Measurements from ENCODE around the gene SLC17A4.

SLC17A4 gene

DNA sequence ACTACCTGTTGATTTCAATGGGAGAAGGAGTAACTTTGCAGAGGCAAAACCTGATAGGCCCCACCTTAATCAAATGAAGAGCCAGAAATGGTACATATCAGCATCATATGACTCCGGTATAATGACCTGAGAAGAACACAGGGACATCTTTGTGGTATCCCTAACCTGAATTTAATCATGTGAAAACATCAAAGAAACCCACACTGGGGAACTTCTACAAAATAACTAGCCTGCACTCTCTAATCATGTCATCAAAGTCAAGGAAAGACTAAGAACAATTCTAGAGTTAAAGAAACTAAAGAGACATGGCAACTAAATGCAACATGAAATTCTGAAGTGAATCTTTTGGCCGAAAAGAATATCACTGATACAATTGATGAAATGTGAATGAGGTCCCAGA is 34.9 kb downstream of the SLC17A4 start:
- TF ChIP-seq, protein P1, sequence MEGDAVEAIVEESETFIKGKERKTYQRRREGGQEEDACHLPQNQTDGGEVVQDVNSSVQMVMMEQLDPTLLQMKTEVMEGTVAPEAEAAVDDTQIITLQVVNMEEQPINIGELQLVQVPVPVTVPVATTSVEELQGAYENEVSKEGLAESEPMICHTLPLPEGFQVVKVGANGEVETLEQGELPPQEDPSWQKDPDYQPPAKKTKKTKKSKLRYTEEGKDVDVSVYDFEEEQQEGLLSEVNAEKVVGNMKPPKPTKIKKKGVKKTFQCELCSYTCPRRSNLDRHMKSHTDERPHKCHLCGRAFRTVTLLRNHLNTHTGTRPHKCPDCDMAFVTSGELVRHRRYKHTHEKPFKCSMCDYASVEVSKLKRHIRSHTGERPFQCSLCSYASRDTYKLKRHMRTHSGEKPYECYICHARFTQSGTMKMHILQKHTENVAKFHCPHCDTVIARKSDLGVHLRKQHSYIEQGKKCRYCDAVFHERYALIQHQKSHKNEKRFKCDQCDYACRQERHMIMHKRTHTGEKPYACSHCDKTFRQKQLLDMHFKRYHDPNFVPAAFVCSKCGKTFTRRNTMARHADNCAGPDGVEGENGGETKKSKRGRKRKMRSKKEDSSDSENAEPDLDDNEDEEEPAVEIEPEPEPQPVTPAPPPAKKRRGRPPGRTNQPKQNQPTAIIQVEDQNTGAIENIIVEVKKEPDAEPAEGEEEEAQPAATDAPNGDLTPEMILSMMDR (IDR thresholded peaks at IDR 0.05; ENCODE audit: low read depth, low read length), result no peak
- DNase-seq (ENCODE audit: extremely low read depth, low read depth), result no peak

GRCh38 chr6:25792016-25792415 is 37.5 kb downstream of the SLC17A4 start:
- TF ChIP-seq, protein P1 (IDR thresholded peaks at IDR 0.05; ENCODE audit: low read depth, low read length), result no peak
- DNase-seq (ENCODE audit: extremely low read depth, low read depth), result no peak

GRCh38 chr6:25793970-25794369 is 39.4 kb downstream of the SLC17A4 start:
- TF ChIP-seq, protein P1 (IDR thresholded peaks at IDR 0.05; ENCODE audit: low read depth, low read length), result no peak
- DNase-seq (ENCODE audit: extremely low read depth, low read depth), result no peak

DNA sequence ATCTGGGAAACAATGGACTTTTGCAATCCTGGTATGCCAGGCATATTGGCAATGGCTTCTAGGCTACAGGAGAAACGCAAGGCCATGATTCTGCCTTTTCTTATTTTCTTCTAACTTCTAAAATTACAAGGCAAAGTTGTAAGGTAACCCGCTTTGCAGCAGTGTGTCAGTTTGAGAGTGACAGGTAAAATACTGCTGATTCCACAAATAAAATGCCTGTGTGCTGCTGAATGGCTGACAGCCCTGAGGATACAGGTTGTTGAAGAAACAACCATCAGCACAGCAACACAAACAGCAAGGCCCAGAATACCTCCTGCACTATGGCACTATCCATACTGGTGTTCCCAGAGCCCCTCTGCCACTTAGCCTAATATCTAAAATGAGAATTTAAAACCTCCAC is 40.2 kb downstream of the SLC17A4 start:
- TF ChIP-seq, protein P1 (IDR thresholded peaks at IDR 0.05; ENCODE audit: low read depth, low read length), result no peak
- no peak for DNase-seq (ENCODE audit: extremely low read depth, low read depth)

DNA sequence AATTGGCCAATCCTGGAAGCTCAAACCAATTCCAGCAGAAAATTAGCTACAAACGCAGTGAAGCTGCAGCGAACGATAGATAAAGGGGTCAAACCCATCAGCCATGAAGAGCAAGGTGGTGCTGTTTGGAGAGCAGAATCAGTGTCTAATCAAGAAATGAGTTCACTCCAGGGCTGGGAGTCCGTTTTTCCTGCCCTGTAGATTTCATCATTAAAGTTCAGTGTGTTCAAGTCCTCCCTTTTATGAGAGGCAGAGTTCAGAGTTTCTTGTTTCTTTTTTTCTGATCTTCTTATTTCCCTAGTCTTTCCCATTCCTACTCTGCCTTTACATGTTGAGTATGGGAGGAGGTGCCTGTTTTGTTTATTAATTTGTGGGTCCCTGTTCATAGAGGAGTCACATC is 46.9 kb downstream of the SLC17A4 start:
- TF ChIP-seq, protein P1 (IDR thresholded peaks at IDR 0.05; ENCODE audit: low read depth, low read length), result no peak
- DNase-seq (ENCODE audit: extremely low read depth, low read depth), result no peak

DNA sequence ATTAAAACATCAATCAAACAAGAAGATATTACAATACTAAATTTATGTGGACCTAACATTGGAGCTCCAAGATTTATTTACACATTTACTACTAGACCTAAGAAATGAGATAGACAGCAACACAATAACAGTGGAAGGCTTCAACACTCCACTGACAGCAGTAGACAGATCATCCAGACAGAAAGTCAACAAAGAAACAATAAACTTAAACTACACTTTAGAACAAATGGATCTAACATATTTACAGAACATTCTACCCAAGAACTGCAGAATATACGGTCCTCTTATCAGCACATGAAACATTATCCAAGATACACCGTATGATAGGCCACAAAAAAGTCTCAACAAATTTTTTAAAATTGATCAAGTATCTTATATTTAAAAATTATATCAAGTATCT is 50.3 kb downstream of the SLC17A4 start:
- no peak for DNase-seq (ENCODE audit: extremely low read depth, low read depth)
- TF ChIP-seq, protein P1 (IDR thresholded peaks at IDR 0.05; ENCODE audit: low read depth, low read length), result no peak

- no peak for DNase-seq (ENCODE audit: extremely low read depth, low read depth)
These were observed 60.7 kb downstream of the SLC17A4 start for GRCh38 chr6:25815194-25815593.

More at GRCh38 chr6:25815194-25815593, 60.7 kb downstream of the SLC17A4 start:
- TF ChIP-seq, protein P1 (IDR thresholded peaks at IDR 0.05; ENCODE audit: low read depth, low read length), result no peak
